ENCODE measurements around the gene MTHFD1L.

DNA sequence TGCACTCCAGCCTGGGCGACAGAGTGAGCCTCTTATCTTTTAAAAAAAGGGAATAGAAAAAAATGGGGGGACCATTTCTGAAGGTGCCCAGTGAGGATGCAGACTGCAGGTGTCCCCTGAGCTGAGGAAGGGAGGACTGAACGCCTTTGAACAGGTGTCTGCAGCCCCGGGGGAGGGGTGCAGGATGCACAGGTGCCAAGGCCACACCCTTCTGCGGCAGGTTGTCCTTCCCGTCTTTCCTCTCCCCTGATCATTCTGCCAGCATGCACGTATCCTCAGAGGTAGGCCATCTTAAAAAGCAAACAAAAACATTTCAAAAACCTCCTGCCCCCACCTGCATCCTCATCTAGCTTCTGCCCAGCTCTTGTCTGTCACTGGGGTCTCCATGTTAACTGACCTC is 101.3 kb downstream of the MTHFD1L start:
- TF ChIP-seq POLR2AphosphoS5 (IDR thresholded peaks at IDR 0.05; ENCODE audit: low read depth, low read length) (no peak), POLR2A (IDR thresholded peaks at IDR 0.05; ENCODE audit: low read depth, low read length) (no peak), TAF1 (IDR thresholded peaks at IDR 0.05; ENCODE audit: low read depth, low read length) (no peak), PAX5 (IDR thresholded peaks at IDR 0.05; ENCODE audit: insufficient read depth, low read length, severe bottlenecking) (no peak), SPI1 (IDR thresholded peaks at IDR 0.05; ENCODE audit: low read depth, low read length) (no peak), POU2F2 (IDR thresholded peaks at IDR 0.05; ENCODE audit: low read depth, low read length) (no peak)

All from GM12891 (cell line).